Astrocyte of the spinal cord (primary cell): ENCODE measurements around the gene MARVELD3.
"Not testable (repeated sequence)": the region's sequence is repeated elsewhere in the genome, so short reads cannot be mapped to it uniquely, and the experiment has no call there.

Experiments
- DNase-seq: peaks from one replicate; pipeline ENCODE4 v3.0.0; 2011; ENCODE audit warnings: low read depth, low spot score
- H3K4me3 ChIP-seq: 2 replicates; pipeline ENCODE4 v1.5.1; 2011; ENCODE audit warnings: low read depth, mild to moderate bottlenecking, low read length, moderate library complexity
- in situ Hi-C: cut with HindIII; loops from 2 replicates; pipeline ENCODE4 v1.10.0; 2017; ENCODE audit warnings: low sequenced_read_pairs
- TF ChIP-seq, protein P1 (sequence below): IDR thresholded peaks from 2 replicates; pipeline ENCODE4 v1.5.1; 2012; ENCODE audit warnings: low read depth, mild to moderate bottlenecking, low read length, inconsistent platforms

Gene MARVELD3

GRCh38 chr16:71626018-71626857, at the start of gene MARVELD3:
MARVELD3 (plus strand) TSS chr16:71626184; CDS start chr16:71626230, 46 bp downstream.
- TF ChIP-seq, protein P1, sequence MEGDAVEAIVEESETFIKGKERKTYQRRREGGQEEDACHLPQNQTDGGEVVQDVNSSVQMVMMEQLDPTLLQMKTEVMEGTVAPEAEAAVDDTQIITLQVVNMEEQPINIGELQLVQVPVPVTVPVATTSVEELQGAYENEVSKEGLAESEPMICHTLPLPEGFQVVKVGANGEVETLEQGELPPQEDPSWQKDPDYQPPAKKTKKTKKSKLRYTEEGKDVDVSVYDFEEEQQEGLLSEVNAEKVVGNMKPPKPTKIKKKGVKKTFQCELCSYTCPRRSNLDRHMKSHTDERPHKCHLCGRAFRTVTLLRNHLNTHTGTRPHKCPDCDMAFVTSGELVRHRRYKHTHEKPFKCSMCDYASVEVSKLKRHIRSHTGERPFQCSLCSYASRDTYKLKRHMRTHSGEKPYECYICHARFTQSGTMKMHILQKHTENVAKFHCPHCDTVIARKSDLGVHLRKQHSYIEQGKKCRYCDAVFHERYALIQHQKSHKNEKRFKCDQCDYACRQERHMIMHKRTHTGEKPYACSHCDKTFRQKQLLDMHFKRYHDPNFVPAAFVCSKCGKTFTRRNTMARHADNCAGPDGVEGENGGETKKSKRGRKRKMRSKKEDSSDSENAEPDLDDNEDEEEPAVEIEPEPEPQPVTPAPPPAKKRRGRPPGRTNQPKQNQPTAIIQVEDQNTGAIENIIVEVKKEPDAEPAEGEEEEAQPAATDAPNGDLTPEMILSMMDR: no peak
- in situ Hi-C loops: no loop called here

DNA sequence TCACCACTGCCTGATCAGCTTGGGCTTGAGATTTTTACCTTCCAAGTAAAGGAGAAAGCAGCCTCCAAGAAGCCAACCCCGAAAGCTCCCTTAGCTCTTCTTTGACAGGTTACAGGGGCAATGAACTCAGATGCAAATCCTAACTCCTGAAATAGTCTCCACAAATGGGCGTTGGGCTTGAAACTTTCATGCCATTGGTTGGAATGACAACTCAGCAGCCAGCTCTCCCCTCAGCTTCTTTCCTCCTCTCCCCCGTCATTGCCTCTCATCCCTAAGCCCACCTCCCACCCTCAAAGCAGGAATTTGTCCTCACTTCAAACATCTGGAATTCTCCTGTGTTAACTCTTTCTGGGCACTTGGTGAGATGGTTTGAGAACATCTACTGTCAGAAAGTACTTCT, 49.0 kb upstream of the MARVELD3 start, which contains the start of gene TAT:
Gene TAT (minus strand): TSS at position 122 of the 400 bp plus-strand sequence. CDS start 677 bp downstream, outside the sequence.
- TF ChIP-seq, protein P1: no peak
- in situ Hi-C loops: no loop called here
- DNase-seq: no peak
- no peak within 1 kb of the TSS for H3K4me3 ChIP-seq

More at GRCh38 chr16:71626018-71626857, at the start of gene MARVELD3:
- peak within 1 kb of the TSS; percentile 35 for H3K4me3 ChIP-seq
- no peak for DNase-seq

DNA sequence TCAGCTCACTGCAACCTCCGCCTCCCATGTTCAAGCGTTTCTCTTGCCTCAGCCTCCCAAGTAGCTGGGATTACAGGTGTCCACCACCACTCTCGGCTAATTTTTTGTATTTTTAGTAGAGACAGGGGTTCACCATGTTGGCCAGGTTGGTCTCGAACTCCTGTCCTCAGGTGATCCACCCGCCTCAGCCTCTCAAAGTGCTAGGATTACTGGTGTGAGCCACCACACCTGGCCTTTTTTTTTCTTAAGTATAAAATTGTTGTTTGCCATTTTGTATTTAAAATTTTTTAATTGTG, 43.5 kb upstream of the MARVELD3 start:
- in situ Hi-C loops, DNase-seq: not testable (repeated sequence)

DNA sequence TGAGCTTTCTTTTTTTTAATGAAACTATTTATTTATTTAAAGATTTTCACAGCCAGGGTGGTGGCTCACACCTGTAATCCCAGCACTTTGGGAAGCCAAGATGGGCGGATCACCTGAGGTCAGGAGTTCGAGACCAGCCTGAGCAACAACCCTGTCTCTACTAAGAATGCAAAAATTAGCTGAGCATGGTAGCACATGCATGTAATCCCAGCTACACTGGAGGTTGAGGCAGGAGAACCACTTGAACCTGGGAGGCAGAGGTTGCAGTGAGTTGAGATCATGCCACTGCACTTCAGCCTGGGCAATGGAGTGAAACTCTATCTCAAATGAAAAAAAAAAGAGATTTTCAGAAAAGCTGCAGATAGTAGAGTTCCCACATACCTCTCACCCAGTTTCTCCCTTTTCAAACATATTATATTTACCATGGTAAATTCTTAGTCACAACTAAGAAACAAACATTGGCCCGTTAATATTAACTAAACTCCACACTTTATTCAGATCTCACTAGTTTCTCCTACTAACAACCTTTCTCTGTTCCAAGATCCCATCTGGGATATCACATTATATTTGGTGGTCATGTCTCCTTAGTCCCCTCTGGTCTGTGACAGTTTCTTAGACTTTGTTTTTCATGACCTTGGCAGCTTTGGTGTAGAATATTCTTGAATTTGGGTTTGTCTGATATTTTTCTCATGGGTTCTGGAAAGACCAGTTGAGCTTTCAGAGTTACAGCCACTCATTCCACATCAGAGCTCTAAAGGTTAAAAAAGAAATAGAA, 41.3 kb upstream of the MARVELD3 start:
- TF ChIP-seq, protein P1: no peak
- DNase-seq: no peak
- no peak overlapping the region for H3K4me3 ChIP-seq
- in situ Hi-C loops: no loop called here

More for the DNA sequence above, 43.5 kb upstream of the MARVELD3 start:
- not testable (repeated sequence) for H3K4me3 ChIP-seq

GRCh38 chr16:71585318-71585703, 40.7 kb upstream of the MARVELD3 start:
- DNase-seq: no peak
- in situ Hi-C loops: no loop called here
- TF ChIP-seq, protein P1: no peak
- H3K4me3 ChIP-seq: no peak overlapping the region

DNA sequence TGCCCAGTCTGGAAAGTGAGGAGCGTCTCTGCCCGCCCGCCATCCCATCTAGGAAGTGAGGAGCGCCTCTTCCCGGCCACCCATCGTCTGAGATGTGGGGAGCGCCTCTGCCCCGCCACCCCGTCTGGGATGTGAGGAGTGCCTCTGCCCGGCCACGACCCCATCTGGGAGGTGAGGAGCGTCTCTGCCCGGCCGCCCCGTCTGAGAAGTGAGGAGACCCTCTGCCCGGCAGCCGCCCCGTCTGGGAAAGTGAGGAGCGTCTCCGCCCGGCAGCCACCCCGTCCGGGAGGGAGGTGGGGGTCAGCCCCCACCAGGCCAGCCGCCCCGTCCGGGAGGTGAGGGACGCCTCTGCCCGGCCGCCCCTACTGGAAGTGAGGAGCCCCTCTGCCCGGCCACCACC, 36.6 kb upstream of the MARVELD3 start:
- in situ Hi-C loops, DNase-seq, H3K4me3 ChIP-seq: not testable (repeated sequence)

GRCh38 chr16:71590071-71590470, 35.9 kb upstream of the MARVELD3 start:
- DNase-seq, H3K4me3 ChIP-seq, in situ Hi-C loops: not testable (repeated sequence)

DNA sequence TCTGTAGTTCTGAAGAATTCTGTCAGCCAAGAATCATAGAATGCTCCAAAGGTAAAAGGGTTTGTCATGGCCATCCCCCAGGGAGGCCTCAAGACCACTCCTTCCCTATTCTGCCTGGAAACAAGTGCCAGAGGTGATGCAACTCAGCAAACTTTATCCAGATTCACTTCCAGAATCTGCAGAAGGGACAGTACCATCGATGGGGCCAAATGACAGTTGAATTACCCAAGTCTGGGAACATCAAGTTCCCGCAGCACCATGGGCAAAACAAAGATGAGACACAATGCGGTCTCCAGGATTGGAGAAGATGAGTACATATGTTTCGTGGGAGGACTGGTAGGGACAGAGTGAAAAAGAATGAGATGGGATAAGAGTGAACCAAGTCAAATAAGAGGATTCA, 35.4 kb upstream of the MARVELD3 start:
- H3K4me3 ChIP-seq: no peak overlapping the region
- no peak for DNase-seq
- in situ Hi-C loops: no loop called here
- TF ChIP-seq, protein P1: no peak
